Progenitor cell of endocrine pancreas (in vitro differentiated cells): ENCODE results near the gene IGFLR1. TPM values are rescaled to one million over a fixed set of nuclear protein-coding genes. Genes with fewer than 3 reads are reported as not detected.

Experiments used
- DNase-seq: peaks from one replicate; pipeline ENCODE4 v3.0.0; 2021; ENCODE audit warnings: low spot score; ENCODE audit not compliant: unreplicated experiment
- H3K27ac Mint-ChIP-seq: 2 replicates; pipeline ENCODE4 v1.8.0; 2021; ENCODE audit warnings: mild to moderate bottlenecking, moderate library complexity, mixed read lengths
- H3K27me3 Mint-ChIP-seq: 2 replicates; pipeline ENCODE4 v1.8.0; 2021; ENCODE audit warnings: mixed read lengths
- H3K36me3 Mint-ChIP-seq: 2 replicates; pipeline ENCODE4 v1.8.0; 2022; ENCODE audit warnings: mixed read lengths; ENCODE audit not compliant: insufficient read depth
- H3K4me1 Mint-ChIP-seq: 2 replicates; pipeline ENCODE4 v1.8.0; 2021; ENCODE audit warnings: low read depth, mixed read lengths
- H3K4me3 Mint-ChIP-seq: 2 replicates; pipeline ENCODE4 v1.8.0; 2021; ENCODE audit warnings: low read depth, mild to moderate bottlenecking, moderate library complexity, mixed read lengths
- H3K9me3 Mint-ChIP-seq: 2 replicates; pipeline ENCODE4 v1.8.0; 2021; ENCODE audit warnings: low read depth, mixed read lengths
- CTCF ChIP-seq: fragments of 200-600 bp; sonication (generic); IDR thresholded peaks from one replicate; pipeline ENCODE4 v1.5.0; 2021; ENCODE audit warnings: antibody characterized with exemption, mild to moderate bottlenecking; ENCODE audit not compliant: unreplicated experiment
- total RNA-seq: library from RNA; stranded (reverse); gene quantifications from 2 replicates; pipeline ENCODE4 v1.2.1, GENCODE V29; 2021

IGFLR1 gene
- total RNA-seq, 1 donor from 2014 or later, result 5.1 TPM

- Mint-ChIP-seq H3K27ac (no peak overlapping the region), H3K36me3 (peaks cover 18% of the 10 kb centered on the region), H3K4me1 (peaks cover 5% of the 10 kb centered on the region), H3K9me3 (no peaks in the 10 kb centered on the region), H3K27me3 (peaks cover 26% of the 10 kb centered on the region), H3K4me3 (no peak overlapping the region)
- no peak for TF ChIP-seq CTCF
- DNase-seq, result no peak
Observed at GRCh38 chr19:35784503-35785338, 42.5 kb upstream of the IGFLR1 start.

- Mint-ChIP-seq H3K4me3 (no peak overlapping the region), H3K9me3 (no peaks in the 10 kb centered on the region), H3K4me1 (peaks cover 5% of the 10 kb centered on the region), H3K36me3 (peaks cover 19% of the 10 kb centered on the region), H3K27me3 (peaks cover 26% of the 10 kb centered on the region), H3K27ac (no peak overlapping the region)
- no peak for DNase-seq
- TF ChIP-seq CTCF, result no peak
Observed at GRCh38 chr19:35783469-35784434, 41.5 kb upstream of the IGFLR1 start.

GRCh38 chr19:35782589-35782988 lies 40.3 kb upstream of the IGFLR1 start:
- TF ChIP-seq CTCF, result no peak
- Mint-ChIP-seq H3K36me3 (peaks cover 19% of the 10 kb centered on the region), H3K27ac (no peak overlapping the region), H3K27me3 (peaks cover 31% of the 10 kb centered on the region), H3K4me3 (no peak overlapping the region), H3K9me3 (no peaks in the 10 kb centered on the region), H3K4me1 (peaks cover 5% of the 10 kb centered on the region)
- DNase-seq, result no peak

- Mint-ChIP-seq H3K9me3 (no peaks in the 10 kb centered on the region), H3K4me1 (peaks cover 8% of the 10 kb centered on the region), H3K4me3 (no peak overlapping the region), H3K36me3 (peaks cover 19% of the 10 kb centered on the region), H3K27me3 (peaks cover 37% of the 10 kb centered on the region), H3K27ac (no peak overlapping the region)
- DNase-seq, result no peak
- TF ChIP-seq CTCF, result no peak
Observed at GRCh38 chr19:35781650-35782049, 39.4 kb upstream of the IGFLR1 start.

GRCh38 chr19:35780717-35781116 lies 38.5 kb upstream of the IGFLR1 start:
- Mint-ChIP-seq H3K36me3 (peaks cover 17% of the 10 kb centered on the region), H3K27ac (no peak overlapping the region), H3K9me3 (no peaks in the 10 kb centered on the region), H3K4me1 (peaks cover 10% of the 10 kb centered on the region), H3K27me3 (peaks cover 37% of the 10 kb centered on the region), H3K4me3 (no peak overlapping the region)
- DNase-seq, result no peak
- TF ChIP-seq CTCF, result no peak
